SK-N-MC (cell line): Measurements from ENCODE around the gene BNIP3.

Experiments
- EZH2 ChIP-seq: fragments of 200-600 bp; sonication (generic); IDR thresholded peaks from one replicate; pipeline ENCODE4 v1.6.1; 2017; ENCODE audit warnings: antibody characterized with exemption
- POLR2AphosphoS5 ChIP-seq: IDR thresholded peaks from 2 replicates; pipeline ENCODE4 v1.6.1; 2012; ENCODE audit warnings: mild to moderate bottlenecking, low read depth, low read length, borderline replicate concordance

- TF ChIP-seq EZH2 (no peak), POLR2AphosphoS5 (no peak)
These were observed 28.8 kb upstream of the BNIP3 start for GRCh38 chr10:132010483-132010882.
